ENCODE measurements around the gene LIMA1. TPM values are rescaled to one million over a fixed set of nuclear protein-coding genes. Genes with fewer than 3 reads are reported as not detected.
"Not testable (repeated sequence)": the region's sequence is repeated elsewhere in the genome, so short reads cannot be mapped to it uniquely, and the experiment has no call there.

LIMA1 gene
- total RNA-seq, 1 experiment from 2014 or later, result 109 TPM

- DNase-seq (ENCODE audit: low spot score), result no peak
Observed at GRCh38 chr12:50248411-50248810, 34.9 kb downstream of the LIMA1 start.

DNA sequence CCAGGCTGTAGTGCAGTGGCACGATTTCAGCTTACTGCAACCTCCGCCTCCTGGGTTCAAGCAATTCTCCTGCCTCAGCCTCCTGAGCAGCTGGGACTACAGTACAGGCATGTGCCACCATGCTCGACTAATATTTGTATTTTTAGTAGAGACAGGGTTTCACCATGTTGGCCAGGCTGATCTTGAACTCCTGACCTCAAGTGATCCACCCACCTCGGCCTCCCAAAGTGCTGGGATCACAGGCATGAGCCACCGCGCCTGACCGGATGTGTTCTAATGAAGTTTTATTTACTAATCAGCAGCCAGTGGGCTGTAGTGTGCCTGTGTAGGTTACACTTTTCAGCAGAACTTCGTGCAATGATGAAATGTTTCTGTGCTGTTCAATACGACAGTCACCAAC, 35.7 kb downstream of the LIMA1 start:
- DNase-seq (ENCODE audit: low spot score), result peak; percentile 48

DNA sequence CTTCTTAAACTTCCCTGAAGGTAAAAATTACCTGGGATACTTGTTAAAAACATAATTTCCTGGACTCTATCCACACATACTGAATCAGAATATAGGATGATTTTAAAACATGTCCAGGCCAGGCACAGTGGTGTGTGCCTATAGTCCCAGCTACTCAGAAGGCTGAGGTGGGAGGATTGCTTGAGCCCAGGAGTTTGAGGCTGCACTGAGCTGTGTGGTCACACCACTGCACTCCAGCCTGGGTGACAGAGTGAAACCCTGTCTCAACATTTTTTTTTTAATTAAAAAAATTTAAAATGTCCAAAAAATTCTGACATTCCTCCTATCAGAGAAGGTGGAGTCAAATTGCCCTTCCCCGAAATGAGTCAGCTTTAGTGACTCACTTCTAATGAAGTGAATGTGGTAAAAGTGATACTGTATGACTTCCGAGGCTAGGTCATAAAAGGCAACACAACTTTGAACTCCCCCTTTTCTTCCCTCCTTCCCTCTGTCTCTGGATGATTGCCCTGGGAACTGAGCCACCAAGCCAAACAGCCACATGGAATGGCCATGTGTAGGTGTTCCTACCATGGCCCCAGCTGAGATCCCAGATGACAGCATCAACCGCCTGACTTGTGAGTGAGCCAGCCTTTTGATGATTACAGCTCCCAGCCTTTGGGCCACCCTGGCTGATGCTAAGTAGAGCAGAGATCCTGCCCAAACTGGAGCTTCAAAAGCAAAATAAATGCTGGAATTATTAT, 36.3 kb downstream of the LIMA1 start:
- DNase-seq (ENCODE audit: low spot score), result peak; percentile 99

DNA sequence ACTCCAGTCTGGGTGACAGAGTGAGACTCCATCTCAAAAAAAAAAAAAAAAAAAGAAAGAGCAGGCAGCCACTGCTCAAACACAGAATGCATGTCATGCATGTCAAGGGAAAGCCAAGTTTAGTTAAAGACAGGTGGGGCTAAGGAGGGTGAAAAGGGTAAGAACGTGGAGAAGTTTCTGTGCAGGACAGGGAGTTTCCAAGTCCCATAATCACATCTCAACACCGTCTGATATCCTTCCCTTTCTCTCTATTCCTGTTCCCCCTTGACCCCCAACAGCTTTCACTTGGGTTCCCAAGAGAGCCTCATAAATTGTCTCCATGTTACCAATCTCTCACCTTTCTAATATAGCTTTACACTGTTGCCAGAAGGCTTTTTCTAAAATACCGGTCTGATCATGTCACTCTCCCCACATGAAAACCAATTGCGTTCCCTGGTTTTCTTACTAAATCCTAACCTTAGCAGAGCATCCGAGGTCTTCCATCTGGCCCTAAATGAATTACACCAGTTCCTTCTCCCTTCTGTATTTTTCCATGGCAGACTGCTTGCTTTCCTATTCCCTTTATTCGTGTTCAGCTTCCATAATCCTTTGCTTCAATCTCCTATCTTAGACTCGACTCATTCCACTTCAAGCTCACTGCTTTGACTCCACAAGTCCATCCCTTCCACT, 37.0 kb downstream of the LIMA1 start:
- no peak for DNase-seq (ENCODE audit: low spot score)

DNA sequence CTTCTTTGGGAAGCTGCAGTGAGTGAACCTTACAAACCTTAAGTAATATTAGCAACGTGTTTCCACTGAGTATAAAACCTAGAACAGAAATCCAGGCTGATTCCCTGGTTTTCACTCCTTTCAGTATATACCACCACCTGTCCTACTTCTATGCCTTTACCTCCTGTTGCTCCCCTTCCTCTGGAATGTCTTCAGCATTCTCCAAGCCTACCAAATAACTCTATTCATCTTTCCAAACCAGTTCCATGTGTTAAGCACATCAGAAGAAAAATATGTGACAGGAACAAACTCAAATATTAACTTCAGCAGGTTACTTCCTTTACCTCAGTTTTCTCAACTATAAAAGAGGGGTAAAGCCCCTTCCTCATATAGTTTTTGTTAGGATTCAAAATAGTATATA, 39.8 kb downstream of the LIMA1 start:
- DNase-seq (ENCODE audit: low spot score), result no peak

DNA sequence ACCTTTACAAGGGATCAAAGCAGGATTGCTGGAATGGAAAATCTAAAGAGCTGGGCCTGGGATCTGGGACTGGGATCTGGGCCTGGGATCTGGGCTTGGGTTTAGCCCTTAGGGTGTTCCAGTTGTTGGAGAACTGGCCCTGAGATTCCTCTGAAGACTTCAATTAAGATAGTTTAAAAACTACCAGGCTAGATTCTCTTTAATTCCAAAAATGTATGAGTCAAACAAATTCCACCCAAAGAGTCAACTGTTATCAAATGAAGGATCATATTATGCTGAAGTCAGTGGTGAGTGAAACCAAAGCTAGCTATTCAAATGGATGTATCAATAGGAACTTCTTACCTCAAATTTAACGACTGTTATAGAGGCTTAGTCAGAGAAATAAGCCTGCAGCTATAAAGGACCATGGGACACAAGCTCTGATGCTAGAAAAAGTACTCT, 40.5 kb downstream of the LIMA1 start:
- DNase-seq (ENCODE audit: low spot score), result no peak

DNA sequence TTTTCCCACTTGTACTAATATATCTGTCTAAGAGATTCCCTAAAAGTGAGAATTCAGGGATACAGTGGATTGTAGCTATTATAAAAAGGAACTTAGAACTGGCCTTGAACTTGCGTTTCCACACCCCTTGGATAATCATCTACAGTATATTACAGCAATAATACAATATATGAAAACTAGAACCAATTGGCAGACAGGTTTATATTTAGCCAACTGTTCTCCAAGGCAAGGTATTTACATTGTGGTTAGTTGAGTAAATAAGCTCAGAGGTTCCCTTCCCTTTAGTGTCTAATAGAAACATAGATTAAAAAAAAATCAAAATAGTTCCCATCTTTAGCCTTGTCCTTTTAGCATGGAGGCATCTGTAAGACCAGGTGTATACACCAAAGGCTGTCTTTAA, 42.1 kb downstream of the LIMA1 start:
- DNase-seq (ENCODE audit: low spot score), result peak; percentile 65

DNA sequence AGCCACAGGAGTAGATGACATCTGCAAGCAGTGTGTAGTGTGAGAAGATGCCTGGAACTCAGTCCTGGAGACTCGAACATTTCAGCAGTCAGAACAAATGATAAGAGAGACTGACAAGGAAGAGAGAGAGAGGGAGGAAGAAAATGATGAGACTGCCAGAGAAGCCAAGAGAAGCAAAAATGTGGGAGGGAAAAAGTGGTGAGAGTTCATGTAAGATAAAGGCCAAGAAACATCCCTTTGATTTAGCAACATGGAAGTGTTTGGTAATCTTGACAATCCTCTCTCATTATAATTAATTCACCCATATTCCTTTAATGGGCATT, 42.6 kb downstream of the LIMA1 start:
- no peak for DNase-seq (ENCODE audit: low spot score)

DNA sequence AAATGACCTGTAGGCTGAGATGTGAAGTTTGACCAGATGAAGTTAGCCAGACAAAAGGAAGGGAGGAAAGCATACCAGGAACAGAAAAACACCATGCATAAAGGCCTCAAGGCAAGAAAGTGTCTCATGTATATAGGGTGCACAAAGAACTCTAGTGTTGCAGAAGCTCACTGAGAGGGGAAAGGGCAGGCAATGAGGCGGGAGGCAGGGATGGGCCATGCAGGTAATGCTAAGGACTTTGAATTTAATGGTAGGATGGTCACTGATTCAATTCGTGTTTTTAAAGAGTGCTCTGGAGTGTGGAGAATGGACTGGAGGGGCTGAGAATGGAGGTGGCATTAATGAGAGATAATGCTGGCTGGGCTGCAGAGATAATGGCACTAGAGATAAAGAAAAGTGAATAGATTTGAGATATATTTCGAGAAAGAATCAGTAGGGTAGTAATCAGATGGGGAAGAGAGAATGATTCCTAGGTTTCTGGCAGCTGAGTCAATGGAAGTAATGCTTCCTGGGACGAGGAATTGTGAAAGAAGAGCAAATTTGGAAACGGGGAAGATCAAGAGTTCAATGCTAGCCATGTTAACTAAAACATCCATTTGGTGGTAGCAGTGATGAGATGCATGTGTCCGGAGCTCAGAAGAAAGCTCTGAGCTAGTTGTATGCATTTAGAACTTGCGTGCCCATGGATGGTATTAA, 43.1 kb downstream of the LIMA1 start:
- no peak for DNase-seq (ENCODE audit: low spot score)

DNA sequence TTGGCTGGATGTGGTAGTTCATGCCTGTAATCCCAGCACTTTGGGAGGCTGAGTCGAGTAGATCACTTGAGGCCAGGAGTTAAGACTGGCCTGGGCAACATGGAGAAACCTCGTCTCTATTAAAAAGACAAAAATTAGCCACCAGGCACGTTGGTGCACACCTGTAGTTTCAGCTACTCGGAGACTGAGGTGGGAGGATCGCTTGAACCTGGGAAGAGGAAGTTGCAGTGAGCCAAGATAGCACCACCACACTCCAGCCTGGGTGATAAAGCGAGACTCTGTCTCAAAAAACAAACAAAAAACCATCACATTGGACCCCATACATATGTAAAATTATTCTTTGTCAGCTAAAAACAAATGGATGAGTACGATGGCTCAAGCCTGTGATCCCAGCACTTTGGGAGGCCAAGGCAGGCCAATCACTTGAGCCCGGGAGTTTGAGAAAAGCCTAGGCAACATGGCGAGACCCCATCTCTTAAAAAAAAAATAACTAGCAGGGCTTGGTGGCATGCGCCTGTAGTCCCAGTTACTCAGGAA, 43.9 kb downstream of the LIMA1 start:
- no peak for DNase-seq (ENCODE audit: low spot score)

DNA sequence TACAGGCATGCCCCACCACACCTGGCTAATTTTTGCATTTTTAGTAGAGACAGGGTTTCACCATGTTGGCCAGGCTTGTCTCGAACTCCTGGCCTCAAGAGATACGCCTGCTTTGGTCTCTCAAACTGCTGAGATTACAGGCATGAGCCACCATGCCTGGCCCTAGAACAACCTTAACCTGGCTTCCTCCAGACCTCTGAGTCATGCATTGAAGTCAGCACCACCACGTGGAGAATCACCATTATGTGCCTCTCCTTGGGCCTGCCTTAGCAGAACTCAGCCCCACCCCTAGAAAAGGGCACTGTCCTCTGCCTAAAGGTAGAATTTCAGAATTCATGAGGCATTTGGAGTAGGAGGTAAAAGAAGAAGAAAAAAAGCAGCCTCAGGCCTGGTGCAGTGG, 49.0 kb downstream of the LIMA1 start:
- no peak for DNase-seq (ENCODE audit: low spot score)

DNA sequence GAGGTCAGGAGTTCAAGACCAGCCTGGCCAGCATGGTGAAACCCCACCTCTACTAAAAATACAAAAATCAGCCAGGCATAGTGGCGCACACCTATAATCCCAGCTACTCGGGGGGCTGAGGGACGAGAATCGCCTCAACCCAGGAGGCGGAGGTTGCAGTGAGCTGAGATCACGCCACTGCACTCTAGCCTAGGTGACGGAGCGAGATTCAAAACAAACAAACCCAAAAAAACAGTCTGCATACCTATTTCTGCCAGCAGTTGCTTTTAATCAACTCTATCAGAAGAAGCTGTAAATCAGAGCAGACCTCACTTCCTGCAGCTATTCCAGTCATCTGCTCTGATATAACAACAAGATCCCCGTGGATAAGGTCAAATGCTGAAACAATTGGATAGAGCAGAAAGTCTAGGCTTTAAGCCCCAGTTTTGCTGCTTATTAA, 50.5 kb downstream of the LIMA1 start:
- no peak for DNase-seq (ENCODE audit: low spot score)

GRCh38 chr12:50232206-50232605, 51.1 kb downstream of the LIMA1 start:
- DNase-seq (ENCODE audit: low spot score), result no peak

DNA sequence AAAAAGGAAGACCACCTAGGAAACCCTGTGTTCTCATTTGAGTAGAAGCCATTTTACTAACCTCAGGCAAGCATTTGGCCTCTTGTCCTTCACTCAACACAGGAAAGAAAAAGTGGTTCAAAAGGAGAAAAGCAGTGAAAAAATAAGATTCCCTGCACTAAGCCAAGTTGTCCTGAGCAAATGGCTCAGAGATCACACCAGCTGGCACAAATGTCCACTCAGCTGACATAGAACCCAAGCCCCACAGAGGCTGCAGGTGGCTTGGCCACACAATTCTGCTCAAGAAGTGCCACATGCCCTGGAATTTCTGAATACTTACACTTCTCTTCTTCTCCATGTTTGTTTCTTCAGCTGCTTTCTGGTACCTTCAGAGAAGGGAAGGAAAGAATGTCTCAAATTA, 52.0 kb downstream of the LIMA1 start:
- no peak for DNase-seq (ENCODE audit: low spot score)

- no peak for DNase-seq (ENCODE audit: low spot score)
Observed at GRCh38 chr12:50230217-50230616, 53.1 kb downstream of the LIMA1 start.

DNA sequence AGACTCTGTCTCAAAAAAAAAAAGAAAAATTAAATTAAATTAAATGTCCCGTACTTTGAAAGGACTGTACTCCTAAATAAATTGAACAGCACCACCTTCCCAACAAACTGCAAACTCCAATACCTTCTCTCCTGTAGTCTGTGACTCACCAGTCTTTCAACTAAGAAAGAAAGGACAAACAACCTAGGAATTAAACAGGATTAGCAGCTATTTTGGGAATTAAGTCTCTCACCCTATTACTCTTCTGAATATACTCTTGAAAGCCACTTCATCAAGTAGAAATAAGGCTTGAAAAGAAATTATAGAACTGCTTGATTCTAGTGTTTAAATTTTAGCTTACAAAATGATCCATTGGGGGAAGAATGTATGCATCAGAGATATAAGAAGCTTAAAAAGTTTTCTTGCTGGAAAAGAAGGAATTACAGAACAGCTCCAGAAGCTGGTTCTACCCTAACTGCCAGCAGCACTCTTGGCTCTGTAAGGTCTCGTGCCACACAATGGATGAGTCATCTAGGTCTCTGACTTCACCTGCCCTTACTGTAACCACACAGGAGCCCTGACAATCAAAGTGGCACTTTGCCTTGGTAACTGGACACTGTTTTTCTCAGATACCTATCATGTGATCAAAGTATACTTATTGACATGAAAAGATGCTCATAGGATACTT, 59.2 kb downstream of the LIMA1 start:
- DNase-seq (ENCODE audit: low spot score), result peak; percentile 77

DNA sequence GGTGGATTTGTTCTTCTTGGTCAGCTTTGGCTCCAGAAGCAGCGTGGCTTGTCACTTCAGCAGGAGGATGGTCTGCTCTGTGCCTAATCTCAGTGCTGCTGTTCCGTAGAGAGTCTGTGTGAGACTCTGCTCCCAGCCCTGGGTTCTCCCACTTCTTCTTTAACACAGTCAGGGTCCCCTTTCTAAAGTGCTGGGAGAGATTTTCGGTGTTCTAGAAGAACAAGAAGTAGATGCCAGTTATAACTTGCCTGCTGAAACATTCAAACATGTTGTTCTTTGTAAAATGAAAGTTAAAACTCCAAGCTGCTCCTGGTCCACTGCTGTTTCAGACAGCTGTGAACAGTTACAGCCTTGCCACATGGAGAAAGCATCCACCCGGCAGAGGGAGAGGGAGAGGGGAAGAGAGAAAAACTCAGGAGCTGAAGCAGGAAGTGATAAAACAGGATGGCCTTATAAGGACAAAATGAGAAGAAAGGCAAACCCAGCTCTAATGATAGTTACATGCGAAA, 61.0 kb downstream of the LIMA1 start:
- DNase-seq (ENCODE audit: low spot score), result peak; percentile 95

GRCh38 chr12:50221228-50222008, 61.9 kb downstream of the LIMA1 start:
- peak; percentile 81 for DNase-seq (ENCODE audit: low spot score)

GRCh38 chr12:50220363-50220995, 62.8 kb downstream of the LIMA1 start:
- peak; percentile 59 for DNase-seq (ENCODE audit: low spot score)

GRCh38 chr12:50219544-50219943, 63.8 kb downstream of the LIMA1 start:
- no peak for DNase-seq (ENCODE audit: low spot score)

- DNase-seq (ENCODE audit: low spot score), result not testable (repeated sequence)
Observed at GRCh38 chr12:50219001-50219400, 64.3 kb downstream of the LIMA1 start.

Data from H4 (cell line).